ENCODE results near the gene MYT1.

The MYT1 gene

DNA sequence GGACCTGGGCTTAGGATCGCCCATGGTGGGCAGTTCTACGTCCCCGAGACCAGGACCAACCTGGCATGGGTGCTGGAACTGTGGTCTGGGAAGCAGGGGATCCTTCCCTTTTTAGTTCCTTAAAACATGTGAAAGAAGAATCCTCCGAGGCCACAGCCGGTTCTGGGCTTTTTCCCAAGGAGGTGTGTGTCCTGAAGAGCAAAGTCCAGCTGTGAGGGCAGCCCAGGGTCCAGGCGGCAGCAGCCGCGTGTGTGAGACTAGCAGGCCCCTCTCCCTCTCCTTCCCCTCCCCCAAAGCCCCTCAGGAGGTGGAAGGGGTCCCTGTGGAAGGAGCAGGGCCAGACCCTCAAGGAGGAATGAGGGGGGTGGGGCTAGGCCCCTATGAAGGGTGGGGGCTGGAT lies 56.2 kb downstream of the MYT1 start:
- DNase-seq: no peak
- Histone ChIP-seq H3K36me3 (no peaks in the 10 kb centered on the region), H3K27ac (no peak overlapping the region), H3K4me3 (no peak overlapping the region), H3K4me1 (no peaks in the 10 kb centered on the region), H3K27me3 (peaks cover 0 to 50% of the 10 kb centered on the region in 2 donors), H3K9me3 (no peaks in the 10 kb centered on the region)
- intact Hi-C loops (cut with DNase I; ENCODE audit: low total_unique reads): no loop called here
- TF ChIP-seq, protein P1, sequence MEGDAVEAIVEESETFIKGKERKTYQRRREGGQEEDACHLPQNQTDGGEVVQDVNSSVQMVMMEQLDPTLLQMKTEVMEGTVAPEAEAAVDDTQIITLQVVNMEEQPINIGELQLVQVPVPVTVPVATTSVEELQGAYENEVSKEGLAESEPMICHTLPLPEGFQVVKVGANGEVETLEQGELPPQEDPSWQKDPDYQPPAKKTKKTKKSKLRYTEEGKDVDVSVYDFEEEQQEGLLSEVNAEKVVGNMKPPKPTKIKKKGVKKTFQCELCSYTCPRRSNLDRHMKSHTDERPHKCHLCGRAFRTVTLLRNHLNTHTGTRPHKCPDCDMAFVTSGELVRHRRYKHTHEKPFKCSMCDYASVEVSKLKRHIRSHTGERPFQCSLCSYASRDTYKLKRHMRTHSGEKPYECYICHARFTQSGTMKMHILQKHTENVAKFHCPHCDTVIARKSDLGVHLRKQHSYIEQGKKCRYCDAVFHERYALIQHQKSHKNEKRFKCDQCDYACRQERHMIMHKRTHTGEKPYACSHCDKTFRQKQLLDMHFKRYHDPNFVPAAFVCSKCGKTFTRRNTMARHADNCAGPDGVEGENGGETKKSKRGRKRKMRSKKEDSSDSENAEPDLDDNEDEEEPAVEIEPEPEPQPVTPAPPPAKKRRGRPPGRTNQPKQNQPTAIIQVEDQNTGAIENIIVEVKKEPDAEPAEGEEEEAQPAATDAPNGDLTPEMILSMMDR (IDR thresholded peaks at IDR 0.05): no peak

- no peaks in the 10 kb centered on the region for H3K9me3 ChIP-seq
- intact Hi-C loops (cut with DNase I; ENCODE audit: low total_unique reads): no loop called here
- TF ChIP-seq, protein P1 (IDR thresholded peaks at IDR 0.05): no peak
- H3K36me3 ChIP-seq: no peaks in the 10 kb centered on the region
- no peak overlapping the region for H3K27ac ChIP-seq
- peaks cover 0 to 50% of the 10 kb centered on the region in 2 donors for H3K27me3 ChIP-seq
- no peak overlapping the region for H3K4me3 ChIP-seq
- H3K4me1 ChIP-seq: no peaks in the 10 kb centered on the region
- DNase-seq: no peak
These were observed 56.8 kb downstream of the MYT1 start for GRCh38 chr20:64220891-64221527.

- intact Hi-C loops (cut with DNase I; ENCODE audit: low total_unique reads): no loop called here
- Histone ChIP-seq H3K36me3 (no peaks in the 10 kb centered on the region), H3K4me3 (no peak overlapping the region), H3K27me3 (peaks cover 0 to 48% of the 10 kb centered on the region in 2 donors), H3K9me3 (no peaks in the 10 kb centered on the region), H3K4me1 (no peaks in the 10 kb centered on the region), H3K27ac (no peak overlapping the region)
- TF ChIP-seq, protein P1 (IDR thresholded peaks at IDR 0.05): no peak
- DNase-seq: no peak
These were observed 58.1 kb downstream of the MYT1 start for GRCh38 chr20:64222291-64222735.

- Histone ChIP-seq H3K4me3 (no peak overlapping the region), H3K27ac (no peak overlapping the region)
- DNase-seq: no peak
These were observed 58.7 kb downstream of the MYT1 start for GRCh38 chr20:64222851-64223525.

DNA sequence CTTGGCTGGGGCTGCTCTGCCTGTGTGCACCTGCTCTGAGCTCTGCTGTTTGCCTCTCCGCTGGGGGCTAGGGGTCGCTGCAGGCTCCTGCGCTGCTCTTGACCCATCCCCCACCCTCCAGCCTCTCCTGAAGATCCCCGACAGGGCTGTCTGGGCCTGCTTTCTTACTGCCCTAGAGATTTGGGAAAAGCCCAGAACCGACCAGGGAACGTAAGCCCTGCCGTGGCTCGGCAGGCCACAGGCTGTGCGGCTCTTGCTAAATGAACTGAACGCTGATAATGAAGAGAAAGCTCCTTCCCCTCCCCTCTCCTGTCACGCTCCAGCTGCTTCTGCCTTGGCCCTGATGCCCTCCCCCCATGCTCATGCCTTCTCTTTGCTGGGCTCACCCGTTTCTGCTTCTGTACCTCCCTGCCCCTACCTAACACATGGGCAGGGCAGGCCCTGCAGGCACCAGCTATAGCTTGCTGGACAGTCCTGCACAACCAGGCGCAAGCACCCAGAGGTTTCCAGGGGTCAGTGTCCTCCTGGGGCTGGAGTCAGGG lies 59.3 kb downstream of the MYT1 start:
- H3K36me3 ChIP-seq: no peaks in the 10 kb centered on the region
- peaks cover 0 to 58% of the 10 kb centered on the region in 2 donors for H3K27me3 ChIP-seq
- no peak for DNase-seq
- no peaks in the 10 kb centered on the region for H3K9me3 ChIP-seq
- no peak overlapping the region for H3K4me3 ChIP-seq
- intact Hi-C loops (cut with DNase I; ENCODE audit: low total_unique reads): no loop called here
- TF ChIP-seq, protein P1 (IDR thresholded peaks at IDR 0.05): no peak
- H3K27ac ChIP-seq: no peak overlapping the region
- H3K4me1 ChIP-seq: no peaks in the 10 kb centered on the region

More at GRCh38 chr20:64222851-64223525, 58.7 kb downstream of the MYT1 start:
- Histone ChIP-seq H3K4me1 (no peaks in the 10 kb centered on the region), H3K27me3 (peaks cover 0 to 53% of the 10 kb centered on the region in 2 donors), H3K9me3 (no peaks in the 10 kb centered on the region), H3K36me3 (no peaks in the 10 kb centered on the region)
- TF ChIP-seq, protein P1 (IDR thresholded peaks at IDR 0.05): no peak
- intact Hi-C loops (cut with DNase I; ENCODE audit: low total_unique reads): no loop called here

All from tibial artery (tissue), 4 donors.